Fibroblast of villous mesenchyme (primary cell): ENCODE results near the gene ZMIZ2. TPM values are rescaled to one million over a fixed set of nuclear protein-coding genes. Genes with fewer than 3 reads are reported as not detected.

Experiments used
- DNase-seq: peaks from one replicate; pipeline ENCODE4 v3.0.0-alpha.2; 2010; ENCODE audit warnings: low read depth
- H3K4me3 ChIP-seq: 2 replicates; pipeline ENCODE4 v1.5.1; 2011; ENCODE audit warnings: low read depth, mild to moderate bottlenecking, low read length
- total RNA-seq: library from RNA; depleted of rRNA; stranded (reverse); fragments of >200 nt; gene quantifications from 2 replicates; pipeline ENCODE4 v1.2.3, GENCODE V29; 2012
- TF ChIP-seq, protein P1 (sequence below): IDR thresholded peaks from 2 replicates; pipeline ENCODE4 v1.5.1; 2012; ENCODE audit warnings: low read depth, mild to moderate bottlenecking, low read length; ENCODE audit not compliant: insufficient read depth

The ZMIZ2 gene
- total RNA-seq, 1 donor = 10.8 TPM

DNA sequence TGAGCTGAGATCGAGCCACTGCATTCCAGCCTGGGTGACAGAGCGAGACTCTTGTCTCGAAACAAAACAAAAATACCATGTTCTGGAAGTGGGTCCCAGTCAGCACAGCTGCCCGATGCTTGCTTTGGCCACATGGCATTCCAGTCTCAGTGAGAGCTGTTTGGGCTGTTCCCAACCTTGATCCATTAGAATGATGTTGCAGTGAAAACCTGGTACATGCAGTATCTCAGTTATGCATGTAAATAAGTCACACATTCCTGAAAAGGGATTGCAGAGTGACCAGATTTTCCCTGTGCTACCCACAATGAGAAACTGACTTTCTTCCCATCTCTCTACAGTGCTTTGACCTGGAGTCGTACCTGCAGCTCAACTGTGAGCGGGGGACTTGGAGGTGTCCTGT, 15.4 kb downstream of the ZMIZ2 start:
- TF ChIP-seq, protein P1, sequence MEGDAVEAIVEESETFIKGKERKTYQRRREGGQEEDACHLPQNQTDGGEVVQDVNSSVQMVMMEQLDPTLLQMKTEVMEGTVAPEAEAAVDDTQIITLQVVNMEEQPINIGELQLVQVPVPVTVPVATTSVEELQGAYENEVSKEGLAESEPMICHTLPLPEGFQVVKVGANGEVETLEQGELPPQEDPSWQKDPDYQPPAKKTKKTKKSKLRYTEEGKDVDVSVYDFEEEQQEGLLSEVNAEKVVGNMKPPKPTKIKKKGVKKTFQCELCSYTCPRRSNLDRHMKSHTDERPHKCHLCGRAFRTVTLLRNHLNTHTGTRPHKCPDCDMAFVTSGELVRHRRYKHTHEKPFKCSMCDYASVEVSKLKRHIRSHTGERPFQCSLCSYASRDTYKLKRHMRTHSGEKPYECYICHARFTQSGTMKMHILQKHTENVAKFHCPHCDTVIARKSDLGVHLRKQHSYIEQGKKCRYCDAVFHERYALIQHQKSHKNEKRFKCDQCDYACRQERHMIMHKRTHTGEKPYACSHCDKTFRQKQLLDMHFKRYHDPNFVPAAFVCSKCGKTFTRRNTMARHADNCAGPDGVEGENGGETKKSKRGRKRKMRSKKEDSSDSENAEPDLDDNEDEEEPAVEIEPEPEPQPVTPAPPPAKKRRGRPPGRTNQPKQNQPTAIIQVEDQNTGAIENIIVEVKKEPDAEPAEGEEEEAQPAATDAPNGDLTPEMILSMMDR = no peak
- no peak for DNase-seq
- H3K4me3 ChIP-seq = no peak overlapping the region

DNA sequence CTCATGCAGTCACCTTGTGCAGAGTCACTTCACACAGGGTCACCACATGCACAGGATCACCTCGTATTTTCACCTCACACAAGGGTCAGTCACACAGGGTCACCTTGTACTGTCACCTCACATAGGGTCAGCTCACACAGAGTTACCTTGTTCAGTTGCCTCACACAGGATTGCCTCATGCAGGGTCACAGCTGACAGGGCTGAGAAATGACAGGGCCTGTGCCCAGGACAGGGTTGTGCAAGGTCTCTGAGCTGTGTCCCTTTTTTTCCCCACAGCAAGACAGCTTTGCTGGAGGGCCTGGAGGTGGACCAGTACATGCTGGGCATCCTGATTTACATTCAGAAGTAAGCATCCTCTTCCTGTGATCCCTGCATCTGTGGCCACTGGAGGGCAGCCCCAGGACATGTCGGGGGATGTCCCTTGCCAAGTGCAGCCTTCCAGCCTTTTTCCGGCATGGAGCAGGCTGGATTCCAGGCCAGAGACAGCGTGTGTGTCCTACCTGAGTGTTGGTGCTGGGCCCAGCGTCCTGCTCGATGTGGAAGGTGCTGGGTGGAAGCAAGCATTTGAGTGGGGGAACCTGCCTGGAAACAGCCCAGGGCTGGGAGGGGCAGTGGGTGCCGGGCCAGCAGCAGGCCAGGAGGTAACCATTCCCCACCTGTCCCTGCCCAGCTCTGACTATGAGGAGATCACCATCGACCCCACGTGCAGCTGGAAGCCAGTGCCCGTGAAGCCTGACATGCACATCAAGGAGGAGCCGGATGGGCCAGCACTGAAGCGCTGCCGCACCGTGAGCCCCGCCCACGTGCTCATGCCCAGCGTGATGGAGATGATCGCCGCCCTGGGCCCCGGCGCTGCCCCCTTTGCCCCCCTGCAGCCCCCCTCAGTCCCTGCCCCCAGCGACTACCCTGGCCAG, 16.3 kb downstream of the ZMIZ2 start:
- DNase-seq = no peak
- TF ChIP-seq, protein P1 = no peak
- no peak overlapping the region for H3K4me3 ChIP-seq

DNA sequence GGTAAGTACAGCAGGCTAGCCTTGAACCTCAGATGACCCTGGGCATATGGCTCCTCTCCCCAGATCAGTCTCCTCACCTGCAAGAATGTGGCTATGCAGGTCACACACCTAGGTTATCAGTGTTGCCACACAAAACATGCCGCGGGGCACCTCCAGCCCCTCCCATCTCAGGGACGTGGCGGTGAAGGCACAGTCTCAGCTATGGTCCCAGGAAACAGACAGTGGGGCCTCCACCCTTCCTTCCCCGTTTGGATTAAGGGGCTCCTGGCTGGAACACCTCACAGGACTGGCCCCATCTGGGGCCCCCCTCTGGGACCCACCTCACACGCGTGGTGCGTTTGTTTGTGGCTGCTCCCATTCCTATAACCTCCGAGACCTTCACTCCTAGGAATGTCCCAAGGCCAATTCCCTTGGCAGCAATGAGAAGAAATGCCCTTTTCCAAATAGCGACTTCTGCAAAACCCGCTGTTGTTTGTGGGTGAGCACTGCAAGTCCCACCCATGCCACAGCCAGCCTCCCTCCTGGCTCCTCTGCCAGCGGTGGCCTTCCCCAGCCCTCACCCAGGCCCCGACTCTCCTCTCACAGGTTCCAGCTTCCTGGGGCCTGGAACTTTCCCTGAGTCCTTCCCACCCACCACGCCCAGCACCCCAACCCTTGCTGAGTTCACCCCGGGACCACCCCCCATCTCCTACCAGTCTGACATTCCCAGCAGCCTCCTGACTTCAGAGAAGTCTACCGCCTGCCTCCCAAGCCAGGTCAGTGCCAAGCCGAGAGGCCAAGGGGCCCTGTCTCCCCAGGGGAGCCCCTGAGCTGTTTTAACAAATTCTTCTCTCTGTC, 17.1 kb downstream of the ZMIZ2 start:
- H3K4me3 ChIP-seq = no peak overlapping the region
- TF ChIP-seq, protein P1 = no peak
- no peak for DNase-seq

DNA sequence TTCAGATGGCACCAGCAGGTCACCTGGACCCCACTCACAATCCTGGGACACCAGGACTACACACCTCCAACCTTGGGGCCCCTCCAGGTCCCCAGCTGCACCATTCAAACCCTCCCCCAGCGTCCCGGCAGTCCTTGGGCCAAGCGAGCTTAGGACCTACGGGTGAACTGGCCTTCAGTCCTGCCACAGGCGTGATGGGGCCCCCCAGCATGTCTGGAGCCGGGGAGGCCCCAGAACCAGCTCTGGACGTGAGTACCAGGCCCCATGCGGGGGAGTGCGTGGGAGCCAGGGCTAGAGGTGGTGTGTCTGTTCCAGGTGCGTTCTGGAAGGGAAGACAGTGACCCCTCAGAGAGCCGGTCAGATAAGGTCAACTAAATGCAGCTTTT, 17.8 kb downstream of the ZMIZ2 start:
- DNase-seq = no peak
- TF ChIP-seq, protein P1 = no peak
- no peak overlapping the region for H3K4me3 ChIP-seq

DNA sequence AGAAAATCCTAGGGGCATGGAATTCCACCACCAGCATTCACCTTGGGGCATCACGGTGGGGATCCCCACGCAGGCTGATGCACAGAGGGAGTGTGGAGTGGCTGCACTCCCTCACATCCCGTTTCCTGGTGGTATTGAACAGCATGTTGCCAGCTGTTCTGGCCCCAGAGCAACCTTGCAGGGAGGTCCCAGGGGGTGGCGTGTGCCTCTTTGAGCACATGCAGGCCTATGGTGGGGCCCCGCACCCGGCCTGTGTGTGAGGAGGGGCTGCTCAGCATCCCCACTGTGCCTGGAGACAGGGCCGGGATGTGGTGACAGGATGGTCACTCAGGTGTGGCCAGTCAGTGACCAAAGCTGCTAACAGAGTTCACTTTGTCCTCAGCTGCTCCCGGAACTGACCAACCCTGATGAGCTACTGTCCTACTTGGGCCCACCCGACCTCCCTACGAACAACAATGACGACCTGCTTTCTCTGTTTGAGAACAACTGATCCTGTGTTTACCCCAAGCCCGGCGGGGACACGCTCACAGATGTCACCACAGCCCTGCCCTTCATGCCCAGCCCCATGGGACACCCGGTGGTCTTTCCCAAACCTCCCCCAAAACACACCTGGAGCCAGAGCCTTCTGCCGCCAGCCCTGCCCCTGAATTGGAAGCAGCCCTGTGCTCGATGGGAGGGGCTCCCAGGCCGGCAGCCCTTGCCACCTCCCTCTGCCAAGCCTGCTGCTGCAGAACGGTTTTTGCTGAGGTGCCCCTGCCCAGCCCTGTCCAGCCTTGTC, 18.7 kb downstream of the ZMIZ2 start:
- no peak for DNase-seq
- no peak overlapping the region for H3K4me3 ChIP-seq
- TF ChIP-seq, protein P1 = no peak

DNA sequence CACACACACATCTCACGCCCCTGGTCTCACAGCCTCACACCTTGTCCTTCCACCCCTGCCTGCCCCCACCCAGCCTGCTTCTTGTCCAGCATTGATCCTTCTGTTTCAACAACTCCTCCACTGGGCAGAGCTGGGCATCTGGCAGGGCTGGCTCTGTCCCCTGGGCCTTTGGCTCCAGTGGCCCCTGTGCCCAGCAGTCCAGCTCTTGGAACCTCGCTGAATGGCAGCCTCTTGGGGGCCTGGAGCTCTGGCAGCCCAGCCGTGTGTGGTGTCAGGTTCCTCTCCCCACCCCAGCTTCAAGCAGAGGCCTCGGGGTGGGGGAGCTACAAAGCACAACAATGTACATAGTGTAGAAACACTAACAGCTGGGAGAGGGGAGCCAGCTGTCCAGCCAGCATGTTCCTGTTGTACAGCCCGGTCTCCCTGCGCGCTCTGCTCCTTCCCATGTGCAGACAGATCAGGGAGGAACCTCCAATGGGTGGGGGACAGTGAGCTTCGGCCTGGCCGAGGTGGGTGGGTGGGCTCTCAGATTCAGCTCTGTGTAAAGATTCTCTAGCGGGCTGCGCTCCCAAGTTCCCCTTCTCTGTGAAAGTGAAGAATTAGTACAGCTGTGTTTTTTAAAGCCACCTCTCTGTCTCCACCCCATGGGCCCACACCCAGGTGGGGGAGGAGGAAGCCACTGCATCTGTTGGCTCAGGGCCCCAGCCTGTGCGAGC, 19.4 kb downstream of the ZMIZ2 start:
- peak; percentile 89 for DNase-seq
- TF ChIP-seq, protein P1 = no peak
- H3K4me3 ChIP-seq = no peak overlapping the region
